A673 (cell line): ENCODE results near the gene PIEZO1.

Experiments used
- EZH2 ChIP-seq: fragments of 200-600 bp; sonication (generic); IDR thresholded peaks from 2 replicates; pipeline ENCODE4 v1.6.1; 2017; ENCODE audit warnings: borderline replicate concordance, low read depth, mild to moderate bottlenecking, mixed read lengths, antibody characterized with exemption, low read length; ENCODE audit not compliant: poor library complexity, severe bottlenecking
- TF ChIP-seq, protein P1 (sequence below): fragments of 300-800, 200-600 bp; sonication (generic); conservative IDR thresholded peaks from 2 replicates; pipeline ENCODE4 v1.5.1; 2017; ENCODE audit warnings: low read depth, mild to moderate bottlenecking, antibody characterized with exemption, low read length, moderate library complexity, mixed read lengths

DNA sequence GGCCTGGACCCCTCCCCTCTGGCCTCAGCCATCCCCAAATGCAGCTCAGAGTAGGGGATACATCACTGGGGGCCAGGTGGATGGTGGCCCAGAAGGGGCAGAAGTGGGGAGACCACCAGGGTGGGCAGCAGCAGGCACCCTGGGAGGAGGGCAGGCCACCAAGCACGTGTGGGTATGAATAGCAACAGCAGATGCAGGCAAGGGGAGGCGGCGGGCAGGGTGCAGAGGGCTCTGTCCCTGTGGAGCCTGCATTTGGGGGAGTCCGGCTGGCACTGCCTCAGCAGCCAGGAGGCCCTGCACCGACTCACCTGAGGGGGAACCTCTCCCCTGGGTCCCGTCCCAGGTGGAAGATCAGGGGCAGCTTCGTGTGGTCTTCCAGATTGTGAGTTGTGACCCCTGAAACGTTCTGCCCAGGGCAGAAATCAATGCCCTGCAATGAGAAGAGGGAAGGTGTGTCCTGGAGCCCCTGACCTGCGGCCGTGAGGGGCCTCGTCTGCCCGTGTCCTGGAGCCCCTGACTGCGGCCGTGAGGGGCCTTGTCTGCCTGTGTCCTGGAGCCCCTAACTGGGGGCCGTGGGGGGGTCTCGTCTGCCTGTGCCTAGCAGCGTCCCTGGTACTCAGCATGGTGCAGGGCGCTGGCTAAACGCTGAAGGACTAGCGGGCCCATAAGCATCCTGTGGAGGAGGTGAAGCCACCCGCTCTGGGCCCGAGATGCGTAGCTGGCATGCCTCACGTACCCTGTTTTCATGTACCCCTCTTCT, 37.4 kb upstream of the PIEZO1 start:
- TF ChIP-seq, protein P1, sequence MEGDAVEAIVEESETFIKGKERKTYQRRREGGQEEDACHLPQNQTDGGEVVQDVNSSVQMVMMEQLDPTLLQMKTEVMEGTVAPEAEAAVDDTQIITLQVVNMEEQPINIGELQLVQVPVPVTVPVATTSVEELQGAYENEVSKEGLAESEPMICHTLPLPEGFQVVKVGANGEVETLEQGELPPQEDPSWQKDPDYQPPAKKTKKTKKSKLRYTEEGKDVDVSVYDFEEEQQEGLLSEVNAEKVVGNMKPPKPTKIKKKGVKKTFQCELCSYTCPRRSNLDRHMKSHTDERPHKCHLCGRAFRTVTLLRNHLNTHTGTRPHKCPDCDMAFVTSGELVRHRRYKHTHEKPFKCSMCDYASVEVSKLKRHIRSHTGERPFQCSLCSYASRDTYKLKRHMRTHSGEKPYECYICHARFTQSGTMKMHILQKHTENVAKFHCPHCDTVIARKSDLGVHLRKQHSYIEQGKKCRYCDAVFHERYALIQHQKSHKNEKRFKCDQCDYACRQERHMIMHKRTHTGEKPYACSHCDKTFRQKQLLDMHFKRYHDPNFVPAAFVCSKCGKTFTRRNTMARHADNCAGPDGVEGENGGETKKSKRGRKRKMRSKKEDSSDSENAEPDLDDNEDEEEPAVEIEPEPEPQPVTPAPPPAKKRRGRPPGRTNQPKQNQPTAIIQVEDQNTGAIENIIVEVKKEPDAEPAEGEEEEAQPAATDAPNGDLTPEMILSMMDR = no peak
- TF ChIP-seq EZH2 = no peak
